Type B pancreatic cell (in vitro differentiated cells): ENCODE measurements around the gene LAMP5. TPM values are rescaled to one million over a fixed set of nuclear protein-coding genes. Genes with fewer than 3 reads are reported as not detected.
A peak's percentile ranks its signal among the peaks of the same experiment; 100 is the strongest.

Experiments
- DNase-seq: peaks from one replicate; pipeline ENCODE4 v3.0.0; 2021; ENCODE audit warnings: mixed read lengths; ENCODE audit not compliant: unreplicated experiment; ENCODE audit errors: extremely low spot score
- H3K27ac Mint-ChIP-seq: 2 replicates; pipeline ENCODE4 v1.8.0; 2021; ENCODE audit warnings: mild to moderate bottlenecking, mixed read lengths
- H3K27me3 Mint-ChIP-seq: 2 replicates; pipeline ENCODE4 v1.8.0; 2021; ENCODE audit warnings: mixed read lengths
- H3K36me3 Mint-ChIP-seq: 2 replicates; pipeline ENCODE4 v1.8.0; 2021; ENCODE audit warnings: mixed read lengths
- H3K4me1 Mint-ChIP-seq: one replicate; pipeline ENCODE4 v1.8.0; 2021; ENCODE audit warnings: mixed read lengths; ENCODE audit not compliant: unreplicated experiment
- H3K4me3 Mint-ChIP-seq: 2 replicates; pipeline ENCODE4 v1.8.0; 2021; ENCODE audit warnings: mild to moderate bottlenecking, mixed read lengths
- H3K9me3 Mint-ChIP-seq: 2 replicates; pipeline ENCODE4 v1.8.0; 2021; ENCODE audit warnings: mixed read lengths
- total RNA-seq: library from RNA; stranded (reverse); gene quantifications from 2 replicates; pipeline ENCODE4 v1.2.1, GENCODE V29; 2021; ENCODE audit warnings: low replicate concordance
- TF ChIP-seq, protein P1 (sequence below): fragments of 200-600 bp; sonication (generic); conservative IDR thresholded peaks from 2 replicates; pipeline ENCODE4 v1.5.0; 2021; ENCODE audit warnings: antibody characterized with exemption, mild to moderate bottlenecking

Gene LAMP5
- total RNA-seq, 1 donor from 2014 or later = 7.6 TPM

DNA sequence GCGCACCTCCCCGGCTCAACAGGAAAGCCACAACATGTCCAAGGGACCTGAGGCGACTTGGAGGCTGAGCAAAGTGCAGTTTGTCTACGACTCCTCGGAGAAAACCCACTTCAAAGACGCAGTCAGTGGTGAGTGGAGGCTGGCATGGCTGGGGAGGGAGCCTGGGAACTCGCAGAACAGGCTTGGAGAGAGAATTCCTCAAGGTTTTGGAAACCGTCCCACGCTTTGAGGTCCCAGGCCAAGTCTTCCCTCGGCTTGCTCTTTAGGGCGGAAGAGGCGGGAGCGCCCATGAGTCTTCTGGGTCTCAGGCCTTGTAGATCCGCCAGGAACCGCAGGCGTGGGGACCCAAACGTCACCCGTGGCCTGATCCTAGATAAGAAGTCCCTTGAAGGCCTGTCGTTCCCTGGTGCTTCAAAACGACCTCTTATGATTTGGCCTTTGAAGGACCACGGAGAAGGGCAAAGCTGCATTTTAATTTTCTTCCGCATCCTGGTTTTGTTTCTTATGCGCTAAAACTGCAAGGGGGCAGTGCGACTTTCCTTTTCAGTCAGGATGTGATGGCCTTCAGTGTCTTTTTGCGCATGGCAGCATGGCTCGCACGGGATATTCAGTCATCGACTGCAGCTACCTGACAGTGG is 2.0 kb downstream of the LAMP5 start:
- H3K4me3 Mint-ChIP-seq = peak overlapping the region; percentile 85
- H3K27ac Mint-ChIP-seq = no peak overlapping the region
- peaks cover 87% of the 10 kb centered on the region for H3K27me3 Mint-ChIP-seq
- no peaks in the 10 kb centered on the region for H3K9me3 Mint-ChIP-seq
- H3K36me3 Mint-ChIP-seq = no peaks in the 10 kb centered on the region
- TF ChIP-seq, protein P1, sequence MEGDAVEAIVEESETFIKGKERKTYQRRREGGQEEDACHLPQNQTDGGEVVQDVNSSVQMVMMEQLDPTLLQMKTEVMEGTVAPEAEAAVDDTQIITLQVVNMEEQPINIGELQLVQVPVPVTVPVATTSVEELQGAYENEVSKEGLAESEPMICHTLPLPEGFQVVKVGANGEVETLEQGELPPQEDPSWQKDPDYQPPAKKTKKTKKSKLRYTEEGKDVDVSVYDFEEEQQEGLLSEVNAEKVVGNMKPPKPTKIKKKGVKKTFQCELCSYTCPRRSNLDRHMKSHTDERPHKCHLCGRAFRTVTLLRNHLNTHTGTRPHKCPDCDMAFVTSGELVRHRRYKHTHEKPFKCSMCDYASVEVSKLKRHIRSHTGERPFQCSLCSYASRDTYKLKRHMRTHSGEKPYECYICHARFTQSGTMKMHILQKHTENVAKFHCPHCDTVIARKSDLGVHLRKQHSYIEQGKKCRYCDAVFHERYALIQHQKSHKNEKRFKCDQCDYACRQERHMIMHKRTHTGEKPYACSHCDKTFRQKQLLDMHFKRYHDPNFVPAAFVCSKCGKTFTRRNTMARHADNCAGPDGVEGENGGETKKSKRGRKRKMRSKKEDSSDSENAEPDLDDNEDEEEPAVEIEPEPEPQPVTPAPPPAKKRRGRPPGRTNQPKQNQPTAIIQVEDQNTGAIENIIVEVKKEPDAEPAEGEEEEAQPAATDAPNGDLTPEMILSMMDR = no peak
- peaks cover 12% of the 10 kb centered on the region for H3K4me1 Mint-ChIP-seq
- DNase-seq = no peak

DNA sequence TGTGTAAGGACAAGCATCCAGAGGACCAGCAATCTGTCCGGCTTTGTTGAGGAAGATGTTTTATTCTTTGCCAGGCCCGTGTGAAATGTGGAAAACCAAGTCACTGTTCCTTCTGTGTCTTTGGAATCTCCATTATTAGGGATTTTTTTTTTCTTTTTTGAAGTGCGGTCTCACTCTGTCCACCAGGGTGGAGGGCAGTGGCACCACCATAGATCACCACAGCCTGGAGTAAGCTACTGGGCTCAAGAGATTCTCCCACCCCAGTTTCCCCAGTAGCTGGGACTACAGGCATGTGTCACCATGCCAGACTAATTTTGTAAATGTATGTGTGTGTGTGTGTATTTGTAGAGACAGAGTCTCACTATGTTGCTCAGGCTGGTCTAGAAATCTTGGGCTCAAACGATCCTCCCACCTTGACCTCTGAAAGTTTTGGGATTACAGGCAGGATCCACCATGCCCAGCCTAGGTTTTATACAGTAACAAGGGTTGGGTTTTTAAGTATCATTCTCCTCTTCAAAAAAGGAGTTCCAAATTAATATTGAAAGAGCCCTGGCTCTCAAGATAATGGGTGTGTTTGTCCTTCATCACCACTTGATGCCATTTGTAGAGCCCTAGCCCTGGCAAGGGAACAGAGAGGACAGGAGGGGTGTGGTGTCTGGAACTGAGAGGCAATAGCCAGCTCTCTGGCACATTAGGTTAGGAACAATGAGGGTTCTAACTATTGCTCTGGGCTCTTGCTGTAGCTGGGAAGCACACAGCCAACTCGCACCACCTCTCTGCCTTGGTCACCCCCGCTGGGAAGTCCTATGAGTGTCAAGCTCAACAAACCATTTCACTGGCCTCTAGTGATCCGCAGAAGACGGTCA is 3.1 kb downstream of the LAMP5 start:
- Mint-ChIP-seq H3K36me3 (no peaks in the 10 kb centered on the region), H3K4me3 (no peak overlapping the region), H3K4me1 (peaks cover 12% of the 10 kb centered on the region), H3K27me3 (peaks cover 75% of the 10 kb centered on the region), H3K9me3 (no peaks in the 10 kb centered on the region), H3K27ac (no peak overlapping the region)
- DNase-seq = no peak
- TF ChIP-seq, protein P1 = peak; percentile 50

DNA sequence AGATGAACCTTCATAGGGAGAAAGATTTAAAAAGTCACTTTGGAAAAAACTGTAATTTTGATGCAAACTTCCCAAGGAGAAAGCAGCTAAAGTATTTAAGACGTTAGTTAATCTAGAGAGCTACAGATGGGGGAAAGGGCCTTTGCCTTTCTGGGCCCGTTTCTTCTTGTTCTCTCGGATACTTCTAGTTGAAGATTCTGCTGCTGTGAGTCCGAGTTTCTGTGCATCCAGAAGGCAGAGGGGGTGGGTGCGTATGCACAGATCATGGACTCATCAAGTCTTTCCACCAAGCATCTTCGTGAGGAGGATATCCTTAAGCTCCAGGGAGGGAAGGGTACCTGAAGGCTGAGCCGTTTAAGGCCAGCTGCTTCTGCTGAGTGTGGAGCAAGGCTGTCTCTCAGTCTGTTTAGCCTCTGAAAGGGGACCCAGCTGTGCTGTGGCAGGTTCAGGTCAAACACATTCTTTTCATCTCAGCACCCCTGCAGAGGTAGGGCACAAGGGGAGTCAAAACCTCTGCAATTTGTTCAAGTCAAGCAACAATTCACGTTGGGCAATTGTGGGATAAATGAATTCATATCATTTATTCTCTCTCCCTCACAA is 4.3 kb downstream of the LAMP5 start:
- no peaks in the 10 kb centered on the region for H3K9me3 Mint-ChIP-seq
- H3K4me3 Mint-ChIP-seq = no peak overlapping the region

DNA sequence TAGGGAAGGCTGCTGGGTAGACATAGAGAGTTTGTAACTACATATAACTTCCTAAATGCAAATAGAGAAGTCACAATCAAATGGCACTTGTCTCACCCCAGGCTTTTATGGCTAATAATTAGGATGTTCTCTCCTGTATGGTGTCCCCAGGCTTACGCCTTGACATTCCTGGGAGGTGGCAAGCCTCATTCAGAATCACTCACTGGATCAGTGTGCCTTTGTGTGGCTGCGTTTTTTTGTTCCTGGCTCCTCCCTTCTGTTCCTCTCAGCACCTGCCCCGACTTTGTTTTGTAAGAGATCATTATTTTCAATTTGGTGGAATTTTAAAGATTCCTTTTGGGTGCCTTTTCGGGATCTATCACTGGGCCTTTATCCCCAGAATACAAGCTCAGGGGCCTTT is 5.7 kb downstream of the LAMP5 start:
- Mint-ChIP-seq H3K4me1 (peaks cover 6% of the 10 kb centered on the region), H3K9me3 (no peaks in the 10 kb centered on the region), H3K4me3 (no peak overlapping the region), H3K27me3 (peaks cover 50% of the 10 kb centered on the region), H3K36me3 (no peaks in the 10 kb centered on the region), H3K27ac (no peak overlapping the region)
- no peak for DNase-seq
- TF ChIP-seq, protein P1 = no peak

More for the DNA sequence above, 4.3 kb downstream of the LAMP5 start:
- Mint-ChIP-seq H3K36me3 (no peaks in the 10 kb centered on the region), H3K27ac (no peak overlapping the region), H3K27me3 (peaks cover 64% of the 10 kb centered on the region), H3K4me1 (peaks cover 12% of the 10 kb centered on the region)
- TF ChIP-seq, protein P1 = no peak
- DNase-seq = no peak

DNA sequence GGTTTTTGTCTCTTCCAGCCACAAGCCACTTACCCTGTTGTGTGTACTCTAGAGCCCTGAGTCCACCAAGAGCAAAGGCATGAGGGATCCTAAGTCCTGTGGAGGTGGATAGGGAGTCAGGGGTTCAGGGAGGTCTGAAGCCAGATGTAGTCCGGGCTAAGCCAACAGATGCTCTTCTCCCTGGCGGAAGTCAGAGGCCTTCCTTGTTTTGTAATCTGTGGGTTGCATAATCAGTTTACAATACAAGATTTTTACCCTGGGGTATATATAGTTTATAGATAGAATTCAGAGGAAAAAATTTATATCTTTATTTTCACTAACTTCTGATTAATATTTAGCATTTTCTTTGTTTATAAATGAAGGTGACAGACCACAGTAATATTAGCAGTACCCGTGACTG is 9.2 kb downstream of the LAMP5 start:
- Mint-ChIP-seq H3K9me3 (no peaks in the 10 kb centered on the region), H3K36me3 (no peaks in the 10 kb centered on the region), H3K4me1 (peaks cover 2% of the 10 kb centered on the region), H3K27ac (no peak overlapping the region), H3K27me3 (peaks cover 19% of the 10 kb centered on the region), H3K4me3 (no peak overlapping the region)
- DNase-seq = no peak
- TF ChIP-seq, protein P1 = no peak
